Measurements from ENCODE around the gene CYP17A1.
A peak's percentile ranks its signal among the peaks of the same experiment; 100 is the strongest.

Gene CYP17A1

GRCh38 chr10:102865620-102866019, 28.4 kb upstream of the CYP17A1 start:
- Histone ChIP-seq H3K4me1 (ENCODE audit: control insufficient read depth, insufficient read depth, low read depth, low read length) (peaks cover 5% of the 10 kb centered on the region), H2AFZ (ENCODE audit: low read depth, low read length) (no peak overlapping the region), H3K4me3 (ENCODE audit: insufficient read depth in 1 of 2, low read depth in 1 of 2, low read length in 2 of 2) (no peak overlapping the region), H4K91ac (ENCODE audit: low read length) (no peak overlapping the region), H2BK120ac (ENCODE audit: low read depth, low read length) (no peak overlapping the region), H2BK12ac (ENCODE audit: low read length in 2 of 2) (no peak overlapping the region), H3K23ac (ENCODE audit: low read length in 2 of 2) (no peak overlapping the region), H3K79me1 (replicated peaks; ENCODE audit: low read length, poor library complexity, severe bottlenecking) (peaks cover under 1% of the 10 kb centered on the region), H3K27me3 (ENCODE audit: control insufficient read depth in 1 of 2, insufficient read depth in 1 of 2, low read length in 2 of 2) (no peaks in the 10 kb centered on the region), H2BK5ac (ENCODE audit: low read depth, low read length, poor library complexity, severe bottlenecking) (no peak overlapping the region), H3K4ac (ENCODE audit: low read depth in 1 of 2, low read length in 2 of 2) (no peak overlapping the region), H2BK15ac (ENCODE audit: low read depth, poor library complexity, severe bottlenecking) (no peak overlapping the region), H3K9me3 (ENCODE audit: control insufficient read depth, low read length) (no peaks in the 10 kb centered on the region), H4K8ac (ENCODE audit: low read length) (no peak overlapping the region), H3K18ac (ENCODE audit: low read depth in 1 of 2, low read length in 2 of 2) (no peak overlapping the region), H3K14ac (ENCODE audit: low read length in 2 of 2) (no peak overlapping the region), H3K36me3 (ENCODE audit: control insufficient read depth in 1 of 2, insufficient read depth in 2 of 2, low read depth in 1 of 2, low read length in 2 of 2) (peaks cover 0 to 31% of the 10 kb centered on the region in 2 experiments), H2AK5ac (ENCODE audit: low read length, severe bottlenecking) (no peak overlapping the region), H3K4me2 (ENCODE audit: low read length, poor library complexity, severe bottlenecking) (no peak overlapping the region), H3K9ac (ENCODE audit: low read length) (no peak overlapping the region), H3K27ac (ENCODE audit: low read length, poor library complexity, severe bottlenecking) (no peak overlapping the region)
- WGBS: no CpG with 5 or more reads among the region's 3 CpGs
- DNase-seq: no peak

- Histone ChIP-seq H3K14ac (ENCODE audit: low read length in 2 of 2) (no peak overlapping the region), H3K9me3 (ENCODE audit: control insufficient read depth, low read length) (no peaks in the 10 kb centered on the region), H3K9ac (ENCODE audit: low read length) (no peak overlapping the region), H3K18ac (ENCODE audit: low read depth in 1 of 2, low read length in 2 of 2) (no peak overlapping the region), H2AK5ac (ENCODE audit: low read length, severe bottlenecking) (no peak overlapping the region), H4K91ac (ENCODE audit: low read length) (no peak overlapping the region), H3K79me1 (replicated peaks; ENCODE audit: low read length, poor library complexity, severe bottlenecking) (peaks cover 9% of the 10 kb centered on the region), H3K27me3 (ENCODE audit: control insufficient read depth in 1 of 2, insufficient read depth in 1 of 2, low read length in 2 of 2) (no peaks in the 10 kb centered on the region), H3K27ac (ENCODE audit: low read length, poor library complexity, severe bottlenecking) (no peak overlapping the region), H3K4ac (ENCODE audit: low read depth in 1 of 2, low read length in 2 of 2) (no peak overlapping the region), H3K23ac (ENCODE audit: low read length in 2 of 2) (no peak overlapping the region), H3K4me3 (ENCODE audit: insufficient read depth in 1 of 2, low read depth in 1 of 2, low read length in 2 of 2) (no peak overlapping the region), H2BK15ac (ENCODE audit: low read depth, poor library complexity, severe bottlenecking) (no peak overlapping the region), H3K4me2 (ENCODE audit: low read length, poor library complexity, severe bottlenecking) (no peak overlapping the region), H2BK12ac (ENCODE audit: low read length in 2 of 2) (no peak overlapping the region), H2BK120ac (ENCODE audit: low read depth, low read length) (no peak overlapping the region), H3K4me1 (ENCODE audit: control insufficient read depth, insufficient read depth, low read depth, low read length) (no peaks in the 10 kb centered on the region), H2BK5ac (ENCODE audit: low read depth, low read length, poor library complexity, severe bottlenecking) (no peak overlapping the region), H3K36me3 (ENCODE audit: control insufficient read depth in 1 of 2, insufficient read depth in 2 of 2, low read depth in 1 of 2, low read length in 2 of 2) (peaks cover 0 to 37% of the 10 kb centered on the region in 2 experiments), H4K8ac (ENCODE audit: low read length) (no peak overlapping the region), H2AFZ (ENCODE audit: low read depth, low read length) (no peak overlapping the region)
- DNase-seq: no peak
- 88% methylated on average over 2 of the region's 2 CpGs for WGBS
These were observed 26.4 kb upstream of the CYP17A1 start for GRCh38 chr10:102863660-102864059.

GRCh38 chr10:102859911-102860310, 22.7 kb upstream of the CYP17A1 start:
- no peak overlapping the region for H3K14ac ChIP-seq (ENCODE audit: low read length in 2 of 2)
- no peak overlapping the region for H2AK5ac ChIP-seq (ENCODE audit: low read length, severe bottlenecking)
- H3K4me1 ChIP-seq (ENCODE audit: control insufficient read depth, insufficient read depth, low read depth, low read length): no peaks in the 10 kb centered on the region
- H3K9me3 ChIP-seq (ENCODE audit: control insufficient read depth, low read length): no peaks in the 10 kb centered on the region
- no peak overlapping the region for H2BK5ac ChIP-seq (ENCODE audit: low read depth, low read length, poor library complexity, severe bottlenecking)
- H3K4me2 ChIP-seq (ENCODE audit: low read length, poor library complexity, severe bottlenecking): no peak overlapping the region
- H3K9ac ChIP-seq (ENCODE audit: low read length): no peak overlapping the region
- H3K27me3 ChIP-seq (ENCODE audit: control insufficient read depth in 1 of 2, insufficient read depth in 1 of 2, low read length in 2 of 2): no peaks in the 10 kb centered on the region
- no peak for DNase-seq
- no peak overlapping the region for H3K23ac ChIP-seq (ENCODE audit: low read length in 2 of 2)
- H3K79me1 ChIP-seq (replicated peaks; ENCODE audit: low read length, poor library complexity, severe bottlenecking): peaks cover 14% of the 10 kb centered on the region
- H3K27ac ChIP-seq (ENCODE audit: low read length, poor library complexity, severe bottlenecking): no peak overlapping the region
- no peak overlapping the region for H2BK120ac ChIP-seq (ENCODE audit: low read depth, low read length)
- H4K91ac ChIP-seq (ENCODE audit: low read length): no peak overlapping the region
- 98% methylated on average over 1 of the region's 2 CpGs for WGBS
- H2AFZ ChIP-seq (ENCODE audit: low read depth, low read length): no peak overlapping the region
- H2BK15ac ChIP-seq (ENCODE audit: low read depth, poor library complexity, severe bottlenecking): no peak overlapping the region
- no peak overlapping the region for H2BK12ac ChIP-seq (ENCODE audit: low read length in 2 of 2)
- H4K8ac ChIP-seq (ENCODE audit: low read length): no peak overlapping the region
- no peak overlapping the region for H3K18ac ChIP-seq (ENCODE audit: low read depth in 1 of 2, low read length in 2 of 2)
- no peak overlapping the region for H3K4me3 ChIP-seq (ENCODE audit: insufficient read depth in 1 of 2, low read depth in 1 of 2, low read length in 2 of 2)
- peaks cover 0 to 33% of the 10 kb centered on the region in 2 experiments for H3K36me3 ChIP-seq (ENCODE audit: control insufficient read depth in 1 of 2, insufficient read depth in 2 of 2, low read depth in 1 of 2, low read length in 2 of 2)
- H3K4ac ChIP-seq (ENCODE audit: low read depth in 1 of 2, low read length in 2 of 2): no peak overlapping the region

- H3K36me3 ChIP-seq (ENCODE audit: control insufficient read depth in 1 of 2, insufficient read depth in 2 of 2, low read depth in 1 of 2, low read length in 2 of 2): peaks cover 0 to 12% of the 10 kb centered on the region in 2 experiments
- no peaks in the 10 kb centered on the region for H3K27me3 ChIP-seq (ENCODE audit: control insufficient read depth in 1 of 2, insufficient read depth in 1 of 2, low read length in 2 of 2)
- H3K4me1 ChIP-seq (ENCODE audit: control insufficient read depth, insufficient read depth, low read depth, low read length): peaks cover 2% of the 10 kb centered on the region
- H3K23ac ChIP-seq (ENCODE audit: low read length in 2 of 2): no peak overlapping the region
- no peak overlapping the region for H4K91ac ChIP-seq (ENCODE audit: low read length)
- H3K9me3 ChIP-seq (ENCODE audit: control insufficient read depth, low read length): no peaks in the 10 kb centered on the region
- no peak overlapping the region for H2AFZ ChIP-seq (ENCODE audit: low read depth, low read length)
- 100% methylated on average over 1 of the region's 3 CpGs for WGBS
- peak overlapping the region in 1 of 2 experiments; percentile 3 for H2BK12ac ChIP-seq (ENCODE audit: low read length in 2 of 2)
- H3K79me1 ChIP-seq (replicated peaks; ENCODE audit: low read length, poor library complexity, severe bottlenecking): peaks cover 15% of the 10 kb centered on the region
- H3K14ac ChIP-seq (ENCODE audit: low read length in 2 of 2): no peak overlapping the region
- H3K18ac ChIP-seq (ENCODE audit: low read depth in 1 of 2, low read length in 2 of 2): no peak overlapping the region
- H2BK120ac ChIP-seq (ENCODE audit: low read depth, low read length): no peak overlapping the region
- no peak overlapping the region for H3K4me3 ChIP-seq (ENCODE audit: insufficient read depth in 1 of 2, low read depth in 1 of 2, low read length in 2 of 2)
- DNase-seq: no peak
- H2AK5ac ChIP-seq (ENCODE audit: low read length, severe bottlenecking): peak overlapping the region; percentile 86
- peak overlapping the region in 1 of 2 experiments; percentile 61 for H3K4ac ChIP-seq (ENCODE audit: low read depth in 1 of 2, low read length in 2 of 2)
- H2BK15ac ChIP-seq (ENCODE audit: low read depth, poor library complexity, severe bottlenecking): no peak overlapping the region
- no peak overlapping the region for H3K4me2 ChIP-seq (ENCODE audit: low read length, poor library complexity, severe bottlenecking)
- no peak overlapping the region for H3K27ac ChIP-seq (ENCODE audit: low read length, poor library complexity, severe bottlenecking)
- H3K9ac ChIP-seq (ENCODE audit: low read length): peak overlapping the region; percentile 97
- no peak overlapping the region for H2BK5ac ChIP-seq (ENCODE audit: low read depth, low read length, poor library complexity, severe bottlenecking)
- no peak overlapping the region for H4K8ac ChIP-seq (ENCODE audit: low read length)
These were observed 19.7 kb upstream of the CYP17A1 start for GRCh38 chr10:102856758-102857424.
